ENCODE results near the gene OR52M1.

Gene OR52M1

GRCh38 chr11:4569075-4569474 is 24.1 kb downstream of the OR52M1 start:
- TF ChIP-seq CTCF (conservative IDR thresholded peaks at IDR 0.05; ENCODE audit: low read length) = no peak
- DNase-seq (ENCODE audit: low read depth) = no peak
- H3K4me3 ChIP-seq (ENCODE audit: low read length) = no peak overlapping the region

GRCh38 chr11:4576880-4577279 is 31.9 kb downstream of the OR52M1 start:
- no peak for TF ChIP-seq CTCF (conservative IDR thresholded peaks at IDR 0.05; ENCODE audit: low read length)
- no peak for DNase-seq (ENCODE audit: low read depth)
- no peak overlapping the region for H3K4me3 ChIP-seq (ENCODE audit: low read length)

DNA sequence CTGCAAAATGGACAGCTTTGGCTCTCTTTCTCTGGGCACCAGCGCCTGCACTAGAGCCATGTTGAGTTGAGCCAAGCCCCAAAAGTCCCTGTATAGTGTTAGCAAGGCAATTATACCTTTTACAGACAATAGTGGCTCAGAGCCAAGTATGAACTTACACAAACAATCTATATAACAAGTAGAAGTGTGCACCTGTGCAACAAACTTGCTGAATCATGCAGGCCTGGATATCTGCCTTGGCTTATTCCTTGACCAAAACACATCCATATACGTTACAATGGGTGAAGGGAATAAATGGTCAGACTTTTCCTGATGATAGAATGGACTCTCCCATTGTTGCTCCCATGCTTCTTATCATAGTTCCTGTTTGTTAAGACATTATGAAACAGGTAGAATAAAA is 32.8 kb downstream of the OR52M1 start:
- TF ChIP-seq CTCF (conservative IDR thresholded peaks at IDR 0.05; ENCODE audit: low read length) = no peak
- H3K4me3 ChIP-seq (ENCODE audit: low read length) = no peak overlapping the region
- no peak for DNase-seq (ENCODE audit: low read depth)

DNA sequence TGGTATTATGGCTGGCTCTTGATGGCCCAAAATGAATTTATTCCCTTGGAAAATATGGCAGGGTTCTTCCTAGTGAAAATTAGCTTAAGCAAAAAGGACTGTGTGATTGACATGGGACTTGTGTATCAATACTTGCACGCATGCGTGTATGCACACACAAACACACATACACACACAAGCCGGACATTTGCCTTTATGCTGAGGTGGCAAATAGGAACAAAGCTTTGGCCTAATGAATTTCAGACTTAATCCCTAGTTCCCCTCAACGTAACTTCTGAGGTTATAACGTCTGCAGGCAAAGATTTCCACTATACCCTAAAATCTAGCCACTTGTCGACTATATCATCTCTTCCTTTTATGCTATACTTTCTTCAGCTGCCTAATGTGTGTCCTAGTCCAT is 33.6 kb downstream of the OR52M1 start:
- no peak overlapping the region for H3K4me3 ChIP-seq (ENCODE audit: low read length)
- no peak for DNase-seq (ENCODE audit: low read depth)
- no peak for TF ChIP-seq CTCF (conservative IDR thresholded peaks at IDR 0.05; ENCODE audit: low read length)

- TF ChIP-seq CTCF (conservative IDR thresholded peaks at IDR 0.05; ENCODE audit: low read length) = no peak
- DNase-seq (ENCODE audit: low read depth) = no peak
- H3K4me3 ChIP-seq (ENCODE audit: low read length) = no peak overlapping the region
Observed at GRCh38 chr11:4580124-4580523, 35.1 kb downstream of the OR52M1 start.

DNA sequence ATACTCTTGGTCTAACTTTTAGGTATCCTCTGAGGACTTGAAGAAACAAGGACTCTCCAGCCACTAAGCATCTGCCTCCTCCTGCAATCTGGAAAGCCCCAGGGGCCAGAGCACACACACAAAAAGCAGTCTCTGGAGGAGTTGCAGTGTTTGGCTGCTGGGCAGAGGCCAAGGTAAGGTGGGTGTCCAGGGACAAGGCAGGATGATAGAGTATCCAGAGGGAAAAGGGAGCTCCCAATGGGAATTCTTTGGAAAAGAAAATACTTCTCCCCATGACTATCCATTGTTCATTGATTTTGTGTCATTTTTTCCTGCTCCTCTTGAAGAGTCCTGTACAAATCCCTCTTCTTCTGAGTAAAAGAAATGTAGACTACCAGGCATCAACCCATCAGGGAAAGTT is 36.5 kb downstream of the OR52M1 start, which contains the start of gene OR52I2:
Gene OR52I2 (plus strand): TSS at position 301 of the 400 bp plus-strand sequence.
- TF ChIP-seq CTCF (conservative IDR thresholded peaks at IDR 0.05; ENCODE audit: low read length) = no peak
- DNase-seq (ENCODE audit: low read depth) = no peak
- no peak within 1 kb of the TSS for H3K4me3 ChIP-seq (ENCODE audit: low read length)

DNA sequence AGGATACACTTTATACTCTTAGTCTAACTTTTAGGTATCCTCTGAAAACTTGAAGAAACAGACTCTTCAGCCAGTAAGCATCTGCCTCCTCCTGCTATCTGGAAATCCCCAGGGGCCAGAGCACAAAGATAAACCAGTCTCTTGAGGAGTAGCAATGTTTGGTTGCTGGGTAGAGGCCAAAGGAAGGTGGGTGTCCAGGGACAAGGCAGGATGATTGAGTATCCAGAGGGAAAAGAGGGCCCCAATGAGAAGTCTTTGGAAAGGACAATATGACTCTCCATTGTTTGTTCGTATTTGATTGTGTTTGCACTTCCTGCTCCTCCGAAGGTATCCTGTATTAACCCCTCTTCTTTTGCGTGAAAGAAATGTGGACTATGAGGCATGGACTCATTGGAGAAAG is 44.0 kb downstream of the OR52M1 start:
- no peak overlapping the region for H3K4me3 ChIP-seq (ENCODE audit: low read length)
- TF ChIP-seq CTCF (conservative IDR thresholded peaks at IDR 0.05; ENCODE audit: low read length) = no peak
- no peak for DNase-seq (ENCODE audit: low read depth)

Data from AG10803 (cell line).